SU-DHL-6 (cell line): Measurements from ENCODE around the gene CENPL.
"Not testable (repeated sequence)": the region's sequence is repeated elsewhere in the genome, so short reads cannot be mapped to it uniquely, and the experiment has no call there.

ENCODE experiments used
- H2AFZ ChIP-seq: fragments of 200-600 bp; sonication (generic); 2 replicates; pipeline ENCODE4 v1.6.1; 2014; ENCODE audit warnings: low read depth, mild to moderate bottlenecking, moderate library complexity, mixed read lengths, antibody characterized with exemption, low read length; ENCODE audit not compliant: severe bottlenecking
- H3F3A ChIP-seq: fragments of 200-600 bp; shearing (Covaris generic); 2 replicates; pipeline ENCODE4 v1.6.0; 2016; ENCODE audit warnings: antibody characterized with exemption, mild to moderate bottlenecking; ENCODE audit not compliant: insufficient read depth
- H3K27ac ChIP-seq: fragments of 200-600 bp; sonication (generic); 2 replicates; pipeline ENCODE4 v1.5.1; 2016; ENCODE audit warnings: low read depth, mild to moderate bottlenecking, low read length, moderate library complexity, mixed read lengths
- H3K27me3 ChIP-seq: fragments of 200-600 bp; sonication (generic), shearing (Covaris generic); 2 replicates; pipeline ENCODE4 v1.6.0; 2014; ENCODE audit warnings: mild to moderate bottlenecking, low read length
- H3K36me3 ChIP-seq: fragments of 200-600 bp; sonication (generic); 2 replicates; pipeline ENCODE4 v1.6.1; 2014; ENCODE audit warnings: mild to moderate bottlenecking, low read length, mixed read lengths
- H3K4me2 ChIP-seq: fragments of 300-600, 200-600 bp; shearing (Covaris generic), sonication (generic); 2 replicates; pipeline ENCODE4 v1.6.0; 2014; ENCODE audit warnings: low read length, low read depth, mild to moderate bottlenecking; ENCODE audit not compliant: poor library complexity, severe bottlenecking
- H3K4me3 ChIP-seq: fragments of 200-600 bp; sonication (generic); 2 replicates; pipeline ENCODE4 v1.5.1; 2014; ENCODE audit warnings: antibody characterized with exemption, low read length, mild to moderate bottlenecking, mixed read lengths; ENCODE audit not compliant: insufficient read depth, poor library complexity, severe bottlenecking
- H3K79me2 ChIP-seq: fragments of 200-600 bp; sonication (generic); 2 replicates; pipeline ENCODE4 v1.6.1; 2014; ENCODE audit warnings: mild to moderate bottlenecking, low read length, moderate library complexity; ENCODE audit not compliant: insufficient read depth
- H3K9ac ChIP-seq: fragments of 200-600 bp; sonication (generic); 2 replicates; pipeline ENCODE4 v1.7.0; 2014; ENCODE audit warnings: mild to moderate bottlenecking, low read length
- H3K9me2 ChIP-seq: fragments of 200-600 bp; sonication (generic); replicated peaks from 2 replicates; pipeline ENCODE4 v1.6.1; 2014; ENCODE audit warnings: low read length; ENCODE audit not compliant: insufficient read depth
- H3K9me3 ChIP-seq: fragments of 200-600 bp; sonication (generic); 2 replicates; pipeline ENCODE4 v1.6.1; 2014; ENCODE audit warnings: low read length, mixed read lengths; ENCODE audit not compliant: insufficient read depth
- H4K20me1 ChIP-seq: fragments of 200-600 bp; sonication (generic); 2 replicates; pipeline ENCODE4 v1.6.1; 2014; ENCODE audit warnings: low read depth, mild to moderate bottlenecking, antibody characterized with exemption, low read length, moderate library complexity, mixed read lengths
- EZH2phosphoT487 ChIP-seq: fragments of 200-600 bp; sonication (generic), shearing (Covaris generic); conservative IDR thresholded peaks from 2 replicates; pipeline ENCODE4 v1.6.1; 2018; ENCODE audit warnings: mild to moderate bottlenecking, antibody characterized with exemption, low read length, moderate library complexity, mixed read lengths
- TF ChIP-seq, protein P1 (sequence below): fragments of 200-600 bp; sonication (generic); IDR thresholded peaks from one replicate; pipeline ENCODE4 v1.5.1; 2017; ENCODE audit warnings: antibody characterized with exemption, mild to moderate bottlenecking, low read length, moderate library complexity; ENCODE audit not compliant: insufficient read depth, poor library complexity, severe bottlenecking

The CENPL gene

DNA sequence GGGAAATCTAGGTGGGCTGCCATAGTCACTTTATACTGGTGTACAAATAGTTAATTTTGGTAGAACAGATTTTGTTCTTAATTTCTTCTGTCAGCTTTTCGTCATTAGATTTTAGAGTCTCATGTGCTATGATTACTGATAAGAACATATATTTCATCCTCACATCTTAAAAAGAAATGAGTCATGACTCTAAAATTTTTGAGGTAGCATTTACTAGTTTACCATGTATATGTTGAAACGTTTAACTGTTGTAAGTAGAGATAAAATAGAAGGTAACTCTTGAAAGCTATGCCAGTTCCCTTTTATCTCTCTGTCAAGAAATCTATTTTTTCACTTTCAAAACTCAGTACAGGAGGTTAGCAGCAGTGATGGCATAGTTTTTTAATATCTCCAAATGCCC lies 56.5 kb downstream of the CENPL start:
- Histone ChIP-seq H3K9me2 (no peaks in the 10 kb centered on the region), H3F3A (0 out of 2 replicates have a peak, but pooled peaks cover 5% of the 10 kb centered on the region), H3K36me3 (peaks cover 11% of the 10 kb centered on the region; the same call in 1 of the 2 replicates), H3K9me3 (0 out of 2 replicates have a peak, but pooled peaks cover 3% of the 10 kb centered on the region), H3K79me2 (no peaks in the 10 kb centered on the region), H3K27me3 (no peaks in the 10 kb centered on the region), H4K20me1 (no peaks in the 10 kb centered on the region), H2AFZ (no peak overlapping the region), H3K27ac (no peak overlapping the region), H3K4me3 (no peak overlapping the region), H3K4me2 (no peak overlapping the region), H3K9ac (no peak overlapping the region)
- TF ChIP-seq EZH2phosphoT487 = no peak
- TF ChIP-seq, protein P1, sequence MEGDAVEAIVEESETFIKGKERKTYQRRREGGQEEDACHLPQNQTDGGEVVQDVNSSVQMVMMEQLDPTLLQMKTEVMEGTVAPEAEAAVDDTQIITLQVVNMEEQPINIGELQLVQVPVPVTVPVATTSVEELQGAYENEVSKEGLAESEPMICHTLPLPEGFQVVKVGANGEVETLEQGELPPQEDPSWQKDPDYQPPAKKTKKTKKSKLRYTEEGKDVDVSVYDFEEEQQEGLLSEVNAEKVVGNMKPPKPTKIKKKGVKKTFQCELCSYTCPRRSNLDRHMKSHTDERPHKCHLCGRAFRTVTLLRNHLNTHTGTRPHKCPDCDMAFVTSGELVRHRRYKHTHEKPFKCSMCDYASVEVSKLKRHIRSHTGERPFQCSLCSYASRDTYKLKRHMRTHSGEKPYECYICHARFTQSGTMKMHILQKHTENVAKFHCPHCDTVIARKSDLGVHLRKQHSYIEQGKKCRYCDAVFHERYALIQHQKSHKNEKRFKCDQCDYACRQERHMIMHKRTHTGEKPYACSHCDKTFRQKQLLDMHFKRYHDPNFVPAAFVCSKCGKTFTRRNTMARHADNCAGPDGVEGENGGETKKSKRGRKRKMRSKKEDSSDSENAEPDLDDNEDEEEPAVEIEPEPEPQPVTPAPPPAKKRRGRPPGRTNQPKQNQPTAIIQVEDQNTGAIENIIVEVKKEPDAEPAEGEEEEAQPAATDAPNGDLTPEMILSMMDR = no peak

DNA sequence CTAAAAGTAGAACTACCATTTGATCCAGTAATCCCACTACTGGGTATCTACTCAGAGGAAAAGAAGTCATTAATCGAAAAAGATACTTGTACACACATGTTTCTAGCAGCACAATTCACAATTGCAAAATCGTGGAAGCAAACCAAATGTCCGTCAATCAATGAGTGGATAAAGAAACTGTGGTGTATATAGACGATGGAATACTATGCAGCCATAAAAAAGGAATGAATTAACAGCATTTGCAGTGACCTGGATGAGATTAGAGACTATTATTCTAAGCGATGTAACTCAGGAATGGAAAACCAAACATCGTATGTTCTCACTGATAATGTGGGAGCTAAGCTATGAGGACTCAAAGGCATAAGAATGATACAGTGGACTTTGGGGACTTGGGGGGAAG lies 60.4 kb downstream of the CENPL start:
- H3K79me2 ChIP-seq = not testable (repeated sequence)
- peaks cover 11% of the 10 kb centered on the region for H3K36me3 ChIP-seq

DNA sequence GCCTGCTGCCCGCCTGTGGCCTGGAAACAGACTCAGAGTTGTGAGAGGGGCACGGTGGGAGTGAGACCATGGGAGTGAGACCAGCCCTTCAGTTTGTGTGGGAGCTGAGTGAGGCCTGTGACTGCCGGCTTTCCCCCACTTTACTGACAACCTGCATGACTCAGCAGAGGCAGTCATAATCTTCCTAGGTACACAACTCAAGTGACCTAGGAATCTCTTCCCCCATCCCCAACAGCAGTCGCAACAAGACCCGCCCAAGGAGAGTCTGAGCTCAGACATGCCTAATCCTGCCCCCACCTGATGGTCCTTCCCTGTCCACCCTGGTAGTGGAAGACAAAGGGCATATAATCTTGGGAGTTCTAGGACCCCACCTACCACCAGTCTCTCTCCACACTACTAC lies 65.7 kb downstream of the CENPL start:
- Histone ChIP-seq H3F3A (no peaks in the 10 kb centered on the region), H3K79me2 (no peaks in the 10 kb centered on the region), H3K27me3 (no peaks in the 10 kb centered on the region), H3K9ac (no peak overlapping the region), H3K9me2 (no peaks in the 10 kb centered on the region), H2AFZ (no peak overlapping the region), H3K9me3 (0 out of 2 replicates have a peak, but pooled peaks cover 3% of the 10 kb centered on the region), H3K36me3 (peaks cover 23% of the 10 kb centered on the region), H3K4me3 (no peak overlapping the region), H3K4me2 (no peak overlapping the region), H3K27ac (no peak overlapping the region), H4K20me1 (no peaks in the 10 kb centered on the region)
- TF ChIP-seq, protein P1 = no peak
- TF ChIP-seq EZH2phosphoT487 = no peak

More for the DNA sequence above, 60.4 kb downstream of the CENPL start:
- not testable (repeated sequence) for H2AFZ ChIP-seq, H3K9me3 ChIP-seq, H3K4me3 ChIP-seq, H3K27ac ChIP-seq, H3K4me2 ChIP-seq, H3K9ac ChIP-seq, H4K20me1 ChIP-seq, H3K9me2 ChIP-seq, H3K27me3 ChIP-seq, H3F3A ChIP-seq

DNA sequence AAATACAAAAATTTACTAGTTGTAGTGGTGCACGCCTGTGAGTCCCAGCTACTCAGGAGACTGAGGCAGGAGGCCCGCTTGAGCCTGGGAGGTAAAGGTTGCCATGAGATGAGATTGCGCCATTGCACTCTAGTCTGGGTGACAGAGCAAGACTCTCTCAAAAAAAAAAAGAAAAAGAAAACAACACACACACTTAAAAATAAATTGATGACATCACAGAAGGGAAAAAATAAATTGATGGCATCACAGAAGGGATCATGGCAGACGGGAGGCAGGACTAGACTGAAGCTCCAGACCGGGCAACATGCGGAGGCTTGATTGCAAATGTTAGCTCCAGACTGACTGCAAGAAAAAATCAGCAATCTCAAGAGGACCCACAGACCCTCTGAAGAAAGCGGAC lies 66.6 kb downstream of the CENPL start:
- Histone ChIP-seq H3F3A (no peaks in the 10 kb centered on the region), H3K79me2 (no peaks in the 10 kb centered on the region), H2AFZ (no peak overlapping the region), H3K36me3 (peaks cover 30% of the 10 kb centered on the region), H3K9ac (no peak overlapping the region), H3K27ac (no peak overlapping the region), H3K27me3 (no peaks in the 10 kb centered on the region), H3K9me3 (no peaks in the 10 kb centered on the region), H3K4me3 (no peak overlapping the region), H3K9me2 (no peaks in the 10 kb centered on the region), H4K20me1 (no peaks in the 10 kb centered on the region), H3K4me2 (no peak overlapping the region)
- TF ChIP-seq EZH2phosphoT487 = no peak
- TF ChIP-seq, protein P1 = no peak
